Measurements from ENCODE around the gene MDFIC2.

GRCh38 chr3:70180664-70181063, 131.8 kb downstream of the MDFIC2 start:
- TF ChIP-seq, protein P1, sequence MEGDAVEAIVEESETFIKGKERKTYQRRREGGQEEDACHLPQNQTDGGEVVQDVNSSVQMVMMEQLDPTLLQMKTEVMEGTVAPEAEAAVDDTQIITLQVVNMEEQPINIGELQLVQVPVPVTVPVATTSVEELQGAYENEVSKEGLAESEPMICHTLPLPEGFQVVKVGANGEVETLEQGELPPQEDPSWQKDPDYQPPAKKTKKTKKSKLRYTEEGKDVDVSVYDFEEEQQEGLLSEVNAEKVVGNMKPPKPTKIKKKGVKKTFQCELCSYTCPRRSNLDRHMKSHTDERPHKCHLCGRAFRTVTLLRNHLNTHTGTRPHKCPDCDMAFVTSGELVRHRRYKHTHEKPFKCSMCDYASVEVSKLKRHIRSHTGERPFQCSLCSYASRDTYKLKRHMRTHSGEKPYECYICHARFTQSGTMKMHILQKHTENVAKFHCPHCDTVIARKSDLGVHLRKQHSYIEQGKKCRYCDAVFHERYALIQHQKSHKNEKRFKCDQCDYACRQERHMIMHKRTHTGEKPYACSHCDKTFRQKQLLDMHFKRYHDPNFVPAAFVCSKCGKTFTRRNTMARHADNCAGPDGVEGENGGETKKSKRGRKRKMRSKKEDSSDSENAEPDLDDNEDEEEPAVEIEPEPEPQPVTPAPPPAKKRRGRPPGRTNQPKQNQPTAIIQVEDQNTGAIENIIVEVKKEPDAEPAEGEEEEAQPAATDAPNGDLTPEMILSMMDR (conservative IDR thresholded peaks at IDR 0.05; ENCODE audit: low read length) = no peak
- no peak for TF ChIP-seq EZH2phosphoT487 (IDR thresholded peaks at IDR 0.05; ENCODE audit: borderline replicate concordance)
